NCI-H1694 (cell line): ENCODE measurements around the gene POMGNT2.
"Not testable (repeated sequence)": the region's sequence is repeated elsewhere in the genome, so short reads cannot be mapped to it uniquely, and the experiment has no call there.

ENCODE experiments used
- DNase-seq: peaks from one replicate; lab custom pipeline; 2025; lab: John Stamatoyannopoulos, UW

The POMGNT2 gene

DNA sequence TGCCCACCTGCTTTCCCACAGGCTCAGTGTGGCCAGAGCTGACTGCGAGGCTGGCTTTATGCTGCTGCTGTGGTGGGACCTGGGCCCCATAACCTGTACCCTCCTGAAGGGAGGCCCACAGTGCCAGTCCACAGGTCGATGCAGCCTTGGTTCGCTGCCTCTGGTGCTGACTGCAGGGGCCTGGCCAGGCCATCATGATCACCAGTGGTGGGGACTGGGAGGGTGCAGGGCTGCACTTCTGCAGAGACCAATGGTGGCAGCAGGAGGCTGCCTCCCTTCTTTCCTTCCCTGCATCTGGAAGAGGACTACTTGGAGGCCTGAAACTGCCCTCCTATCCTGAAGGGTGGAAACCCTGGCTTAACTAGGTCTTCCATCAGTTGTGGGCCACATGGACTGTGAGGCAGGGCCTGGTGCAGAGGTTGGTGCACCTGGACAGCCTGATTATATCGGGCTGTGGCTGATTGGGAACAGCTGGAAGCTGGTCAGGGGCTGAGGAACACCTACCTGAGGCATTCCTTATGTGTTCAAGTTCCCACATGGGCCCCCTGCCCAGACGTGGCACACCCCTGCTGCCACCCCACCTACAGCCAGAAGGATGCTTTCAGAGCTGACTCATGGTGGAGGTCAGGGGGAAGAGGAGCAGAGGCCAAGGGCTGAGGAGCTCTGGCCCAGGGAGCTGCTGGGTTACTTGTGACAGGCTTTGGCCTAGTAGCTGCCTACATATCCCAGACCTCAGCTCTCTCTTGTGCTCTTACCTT is 29.8 kb downstream of the POMGNT2 start:
- DNase-seq: no peak

GRCh38 chr3:43074901-43075689 is 30.8 kb downstream of the POMGNT2 start:
- DNase-seq: no peak

GRCh38 chr3:43074482-43074881 is 31.4 kb downstream of the POMGNT2 start:
- DNase-seq: no peak

- DNase-seq: no peak
These were observed 32.1 kb downstream of the POMGNT2 start for GRCh38 chr3:43073836-43074220.

- no peak for DNase-seq
These were observed 32.6 kb downstream of the POMGNT2 start for GRCh38 chr3:43073116-43073835.

- no peak for DNase-seq
These were observed 33.5 kb downstream of the POMGNT2 start for GRCh38 chr3:43072361-43072760.

- no peak for DNase-seq
These were observed 34.5 kb downstream of the POMGNT2 start for GRCh38 chr3:43071313-43071893.

DNA sequence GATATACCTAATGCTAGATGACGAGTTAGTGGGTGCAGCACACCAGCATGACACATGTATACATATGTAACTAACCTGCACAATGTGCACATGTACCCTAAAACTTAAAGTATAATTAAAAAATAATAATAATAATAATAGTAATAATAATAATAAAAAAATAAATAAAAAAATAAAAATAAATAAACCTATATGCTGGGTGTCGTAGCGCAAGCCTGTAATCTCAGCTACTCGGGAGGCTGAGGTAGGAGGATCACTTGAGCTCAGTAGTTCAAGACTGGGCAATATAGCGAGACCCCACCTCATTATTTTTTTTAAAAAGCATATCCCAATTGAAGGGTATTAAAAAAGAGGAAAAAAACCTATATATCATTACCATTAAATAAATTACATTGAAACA is 35.2 kb downstream of the POMGNT2 start:
- not testable (repeated sequence) for DNase-seq

- DNase-seq: no peak
These were observed 42.8 kb downstream of the POMGNT2 start for GRCh38 chr3:43063114-43063513.

GRCh38 chr3:43062564-43063040 is 43.3 kb downstream of the POMGNT2 start:
- DNase-seq: no peak

DNA sequence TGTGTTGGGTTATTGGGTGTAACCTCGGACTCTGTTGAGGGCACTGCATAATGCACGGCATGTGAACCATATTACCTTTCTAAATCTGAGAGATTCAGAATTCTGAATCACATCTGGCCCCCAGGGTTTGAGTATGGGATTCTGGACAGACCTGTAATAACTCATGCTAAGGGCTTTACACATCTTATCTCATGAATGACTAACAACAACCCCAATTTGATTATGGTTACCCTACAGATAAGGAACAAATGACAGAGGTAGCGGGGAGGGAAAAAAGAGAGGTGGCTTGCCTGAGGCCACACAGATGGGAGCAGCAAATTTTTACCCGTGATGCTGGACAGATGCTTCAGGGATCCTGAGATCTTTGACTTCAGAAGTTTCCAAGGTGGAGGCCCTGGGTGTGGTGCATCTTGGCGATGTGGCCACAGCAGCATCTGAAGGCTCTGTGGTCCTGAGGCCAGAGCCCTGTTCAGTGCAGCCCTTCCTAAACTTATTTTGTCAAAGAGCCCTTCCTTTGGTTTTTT is 43.8 kb downstream of the POMGNT2 start:
- no peak for DNase-seq

DNA sequence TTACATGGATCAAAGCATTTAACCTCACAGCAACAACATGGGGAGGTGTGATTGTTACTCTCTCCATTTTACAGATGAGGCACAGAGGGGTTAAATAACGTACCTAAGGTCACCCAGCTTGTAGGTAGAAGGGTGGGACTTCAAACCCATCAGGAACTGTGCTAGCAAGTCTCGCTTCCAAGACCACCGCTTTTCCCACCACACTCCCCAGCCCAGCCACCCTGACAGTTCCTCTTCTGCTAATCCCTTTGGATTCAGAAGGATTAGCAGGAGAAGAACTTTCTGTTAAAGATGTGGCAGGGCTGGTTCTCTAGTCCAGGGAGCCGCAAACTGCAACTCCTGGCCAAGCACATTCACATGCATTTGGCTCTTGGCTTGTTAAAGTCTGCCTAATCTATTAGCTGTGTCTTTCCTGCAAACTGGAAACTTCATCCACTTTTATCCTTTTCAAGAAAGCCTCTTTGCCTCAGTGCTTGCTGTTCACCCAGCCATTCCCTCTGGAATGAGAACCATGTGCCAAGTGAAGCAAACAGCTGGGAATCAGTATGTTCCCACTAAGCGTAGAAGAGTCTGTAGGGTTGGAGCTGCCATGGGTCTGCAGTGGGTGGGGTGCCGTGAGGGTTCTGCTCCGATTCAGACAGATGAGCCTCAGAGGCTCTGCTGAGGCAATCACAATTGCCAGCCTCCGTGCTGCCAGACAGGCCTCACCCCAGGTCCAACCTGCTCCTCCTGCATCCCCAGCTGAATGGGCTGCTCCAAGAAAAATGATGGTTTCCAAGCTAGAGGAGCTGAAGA is 44.6 kb downstream of the POMGNT2 start:
- no peak for DNase-seq

GRCh38 chr3:43059456-43059855 is 46.4 kb downstream of the POMGNT2 start:
- DNase-seq: no peak

- DNase-seq: no peak
These were observed 49.8 kb downstream of the POMGNT2 start for GRCh38 chr3:43055806-43056770.

DNA sequence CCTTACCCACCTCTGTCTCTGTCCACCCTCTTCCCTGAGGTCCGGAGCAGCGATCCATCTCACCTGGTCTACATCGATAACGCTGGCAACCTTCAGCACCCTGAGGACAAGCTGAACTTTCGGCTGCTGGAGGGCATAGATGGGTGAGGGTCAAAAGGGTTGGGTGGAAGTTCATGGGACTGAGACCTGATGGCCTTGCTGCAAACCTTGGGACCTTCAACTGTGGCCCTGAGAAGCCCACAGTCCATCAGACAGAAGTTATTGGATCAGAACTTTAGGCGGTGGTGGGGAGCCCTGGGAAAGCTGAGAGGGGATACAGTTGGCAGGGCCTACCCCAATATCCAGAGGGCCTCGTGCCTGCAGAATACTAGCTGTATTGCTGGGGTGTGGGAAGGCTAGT is 50.5 kb downstream of the POMGNT2 start:
- no peak for DNase-seq

DNA sequence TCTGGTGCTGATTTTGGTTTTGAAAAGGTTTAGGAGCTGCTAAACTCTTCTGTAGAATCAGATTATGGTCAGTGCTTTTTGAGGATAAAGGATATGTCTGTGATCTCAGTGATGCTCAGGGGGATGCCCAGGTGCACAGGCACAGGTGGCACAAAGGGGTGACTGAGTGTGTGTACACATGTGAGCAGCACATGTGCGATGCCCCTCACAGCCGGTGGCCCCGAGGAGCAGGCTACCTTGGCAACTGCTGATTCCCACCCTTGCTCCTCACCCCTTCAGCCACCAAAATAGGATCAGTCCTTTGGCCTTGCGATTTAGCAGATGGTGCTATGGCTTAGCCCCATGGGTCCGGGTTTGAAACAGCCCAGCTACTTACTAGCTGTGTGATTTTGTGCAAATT is 51.1 kb downstream of the POMGNT2 start:
- no peak for DNase-seq

GRCh38 chr3:43053291-43053690 is 52.6 kb downstream of the POMGNT2 start:
- no peak for DNase-seq

- no peak for DNase-seq
These were observed 57.4 kb downstream of the POMGNT2 start for GRCh38 chr3:43048470-43048869.

- DNase-seq: no peak
These were observed 59.3 kb downstream of the POMGNT2 start for GRCh38 chr3:43046583-43046982.

DNA sequence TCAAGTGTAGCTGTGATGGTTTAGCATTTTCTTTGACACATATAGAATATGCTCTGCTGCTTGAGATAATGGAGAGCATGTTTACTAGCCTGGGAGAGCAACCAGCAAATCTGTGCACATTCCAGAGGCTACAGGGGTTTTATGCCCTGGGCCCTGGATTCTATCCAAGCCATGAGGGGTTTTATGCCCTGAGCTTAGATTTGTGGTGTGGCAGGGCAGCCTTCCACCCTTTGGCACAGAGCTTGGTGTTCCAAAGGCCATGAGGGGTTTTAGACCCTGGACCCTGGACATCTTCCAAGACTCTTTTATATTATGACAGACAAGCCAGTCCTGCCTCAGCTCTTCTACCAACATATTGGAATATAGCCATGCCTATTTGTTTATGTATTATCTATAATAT is 60.8 kb downstream of the POMGNT2 start:
- not testable (repeated sequence) for DNase-seq
